ENCODE data around the gene CHRND. TPM values are rescaled to one million over a fixed set of nuclear protein-coding genes. Genes with fewer than 3 reads are reported as not detected.
A peak's percentile ranks its signal among the peaks of the same experiment; 100 is the strongest.

Gene CHRND
- total and polyA plus RNA-seq, 2 of the 8 experiments (the other 6 are each of a cell fraction or from before 2014, with no cell fraction given) = 0.24 TPM; not detected in 1

- peak overlapping the region; percentile 12 for H3K56ac ChIP-seq (replicated peaks; ENCODE audit: insufficient read length, low read depth, low read length)
- H4K20me1 ChIP-seq (replicated peaks in 1 of 2; ENCODE audit: control insufficient read depth in 1 of 2, insufficient read depth in 2 of 2, low read length in 2 of 2) = peaks cover 0 to 2% of the 10 kb centered on the region in 2 experiments
- no peak overlapping the region for H4K8ac ChIP-seq (ENCODE audit: extremely low read depth, insufficient read depth, low read length)
- peak overlapping the region; percentile 83 for H3K18ac ChIP-seq (ENCODE audit: extremely low read depth, low read length)
- no peak overlapping the region for H2BK12ac ChIP-seq (ENCODE audit: low read depth, low read length)
- no peak overlapping the region for H3K14ac ChIP-seq (ENCODE audit: insufficient read length)
- FAIRE-seq (no peak), DNase-seq (ENCODE audit: low read depth in 1 of 2, low spot score in 2 of 2) (no peak)
- H3K4me1 ChIP-seq (replicated peaks in 1 of 4; ENCODE audit: control insufficient read depth in 3 of 4, insufficient read depth in 4 of 4, low read length in 3 of 4) = peaks cover 0 to 35% (median 18%) of the 10 kb centered on the region in 4 experiments; a peak in 6 of 7 replicates
- no peak overlapping the region for H2AFZ ChIP-seq (ENCODE audit: low read length)
- ChIA-PET POLR2A (ENCODE audit: partially characterized antibody) (interaction anchor here (0.9 to 1.3 kb wide), 2 partner anchors 10 to 19 kb away, joined by 3 to 4 read pairs; partner anchors contain the start of gene PRSS56), CTCF (ENCODE audit: partially characterized antibody) (interaction anchor here (0.6 to 2.9 kb wide), 11 partner anchors 10 to 131 kb away, joined by 3 to 13 read pairs (median 4); no protein-coding TSS in a partner anchor)
- H3K79me1 ChIP-seq (ENCODE audit: low read depth, low read length) = no peaks in the 10 kb centered on the region
- TF ChIP-seq RNF2 (IDR thresholded peaks at IDR 0.05; ENCODE audit: borderline replicate concordance, low read depth, low read length, missing control alignments, poor library complexity, severe bottlenecking) (no peak), TAF1 (IDR thresholded peaks at IDR 0.05; ENCODE audit: low read depth, low read length) (no peak), TCF12 (IDR thresholded peaks at IDR 0.05; ENCODE audit: low read depth, low read length) (no peak), NRF1 (IDR thresholded peaks at IDR 0.05; ENCODE audit: low read depth, low read length) (no peak), SP2 (IDR thresholded peaks at IDR 0.05; ENCODE audit: low read length) (no peak), TAF7 (optimal IDR thresholded peaks at IDR 0.05; ENCODE audit: borderline replicate concordance, low read depth, low read length) (no peak)
- H3K36me3 ChIP-seq (ENCODE audit: control insufficient read depth in 2 of 4, insufficient read depth in 4 of 4, low read length in 3 of 4) = no peaks in the 10 kb centered on the region
- H3K27ac ChIP-seq (ENCODE audit: low read depth, low read length) = no peak overlapping the region
- no peak overlapping the region for H2BK15ac ChIP-seq (ENCODE audit: low read length)
- peak overlapping the region; percentile 48 for H4K5ac ChIP-seq (ENCODE audit: insufficient read length, low read depth, low read length)
- H3K4ac ChIP-seq (replicated peaks; ENCODE audit: insufficient read length, low read depth, low read length) = no peak overlapping the region
- H3K27me3 ChIP-seq (replicated peaks in 1 of 4; ENCODE audit: control insufficient read depth in 3 of 4, extremely low read depth in 1 of 4, insufficient read depth in 3 of 4, low read length in 3 of 4) = peaks cover 15 to 45% (median 39%) of the 10 kb centered on the region in 4 experiments
- H2AK5ac ChIP-seq (ENCODE audit: low read depth, low read length) = 0 out of 2 replicates have a peak overlapping the region, but pooled peaks have one; percentile 39
- H3K4me3 ChIP-seq (ENCODE audit: extremely low read depth in 1 of 4, insufficient read depth in 2 of 4, low read depth in 3 of 4, low read length in 4 of 4) = peak overlapping the region; percentile 18 to 84 (median 46); a peak in 5 of 8 replicates
- H3K23me2 ChIP-seq (ENCODE audit: low read depth, low read length) = peaks cover 12% of the 10 kb centered on the region
- WGBS, 2 experiments (ENCODE audit: extremely low coverage in 1 of 2, insufficient coverage in 1 of 2, insufficient read length in 1 of 2, insufficient replicate concordance in 2 of 2, low coverage in 1 of 2, low lambda C conversion rate in 2 of 2, missing lambda C conversion rate in 1 of 2) = 54% methylated on average over 3 of the region's 10 CpGs; no CpG with 5 or more reads in 1 of the 2 experiments
- no peak overlapping the region for H3K23ac ChIP-seq (ENCODE audit: insufficient read length)
- H3K9ac ChIP-seq (replicated peaks in 1 of 4; ENCODE audit: extremely low read depth in 1 of 4, low read depth in 3 of 4, low read length in 3 of 4) = no peak overlapping the region
- H4K91ac ChIP-seq (replicated peaks; ENCODE audit: insufficient read length, low read length) = no peak overlapping the region
- H2BK20ac ChIP-seq (ENCODE audit: low read length) = peak overlapping the region; percentile 86; the same call in 1 of the 2 replicates
- H2BK120ac ChIP-seq (replicated peaks; ENCODE audit: low read depth, low read length) = no peak overlapping the region
- no peaks in the 10 kb centered on the region for H3K79me2 ChIP-seq (ENCODE audit: control insufficient read depth in 1 of 2, insufficient read depth in 2 of 2, low read length in 2 of 2)
- H2BK5ac ChIP-seq (ENCODE audit: low read depth, low read length) = no peak overlapping the region
- no peaks in the 10 kb centered on the region for H3K9me3 ChIP-seq (ENCODE audit: insufficient read depth in 2 of 2, low read depth in 1 of 2, low read length in 1 of 2)
- H3K4me2 ChIP-seq (ENCODE audit: insufficient read depth in 1 of 2, low read depth in 2 of 2, low read length in 2 of 2) = peak overlapping the region; percentile 100
Measured at GRCh38 chr2:232501794-232502390, 24.1 kb upstream of the CHRND start.
